HG03103 (cell line): ENCODE measurements around the gene MACROH2A1.

ENCODE experiments used
- ATAC-seq: cut with Tn5 transposase; IDR thresholded peaks from one replicate; pipeline ENCODE4 v1.9.1; 2021; ENCODE audit warnings: low read depth; ENCODE audit not compliant: unreplicated experiment

MACROH2A1 gene

DNA sequence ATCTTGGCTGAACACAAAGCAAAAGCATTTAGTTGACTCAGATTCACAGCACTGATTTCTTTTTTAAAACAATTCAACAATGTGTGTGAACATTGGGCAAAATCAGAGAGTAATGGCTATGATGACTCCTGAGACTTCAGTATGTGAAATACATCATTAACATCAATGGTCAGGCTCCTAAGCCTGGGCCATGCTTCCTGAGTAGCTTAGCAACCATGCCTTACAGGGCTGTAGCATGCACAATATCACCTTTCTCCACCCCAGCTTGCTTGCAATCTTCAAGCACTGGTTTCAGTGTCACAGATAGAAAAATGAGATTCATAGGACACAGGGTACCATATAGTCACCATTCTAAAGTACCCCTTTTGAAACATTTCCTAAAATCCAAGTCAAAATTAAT, 41.3 kb downstream of the MACROH2A1 start:
- ATAC-seq, result no peak

GRCh38 chr5:135356522-135357318, 42.3 kb downstream of the MACROH2A1 start:
- no peak for ATAC-seq

GRCh38 chr5:135355169-135355568, 43.9 kb downstream of the MACROH2A1 start:
- no peak for ATAC-seq

DNA sequence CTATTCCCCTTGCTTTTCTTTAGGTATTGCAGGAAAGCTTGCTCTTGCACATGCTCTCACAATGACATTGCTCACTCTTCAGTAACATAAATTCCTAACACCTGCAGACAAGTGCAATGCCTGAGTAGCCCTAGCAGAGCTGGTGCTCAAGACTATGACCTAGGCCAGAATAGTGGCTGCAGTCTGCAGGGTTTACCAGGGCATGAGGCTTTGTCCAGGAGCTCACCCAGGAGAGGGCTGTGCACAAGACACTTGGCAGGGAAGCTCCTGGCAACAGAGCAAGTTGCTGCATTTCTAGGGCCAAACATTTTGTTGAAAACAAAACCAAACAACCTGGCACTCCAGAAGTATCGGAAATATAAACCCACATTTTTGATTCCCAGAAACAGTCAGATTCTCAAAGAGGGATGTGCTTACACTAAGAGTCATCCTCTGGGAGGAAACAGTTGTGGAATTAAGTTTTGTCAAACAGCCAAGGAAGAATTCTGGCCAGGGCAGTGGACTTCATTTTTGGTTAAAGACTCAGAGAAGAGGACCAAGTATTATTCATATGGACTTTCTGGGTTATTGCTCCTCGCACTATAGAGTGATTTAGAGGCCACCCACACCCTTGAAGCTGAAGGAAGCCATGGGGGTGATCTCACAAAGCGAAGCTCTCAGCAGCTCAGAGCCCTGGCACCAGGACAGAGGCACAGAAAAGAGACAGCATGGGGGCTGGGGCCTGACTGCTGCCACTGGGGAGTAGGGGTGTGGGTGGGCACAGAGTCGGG, 44.9 kb downstream of the MACROH2A1 start:
- no peak for ATAC-seq

DNA sequence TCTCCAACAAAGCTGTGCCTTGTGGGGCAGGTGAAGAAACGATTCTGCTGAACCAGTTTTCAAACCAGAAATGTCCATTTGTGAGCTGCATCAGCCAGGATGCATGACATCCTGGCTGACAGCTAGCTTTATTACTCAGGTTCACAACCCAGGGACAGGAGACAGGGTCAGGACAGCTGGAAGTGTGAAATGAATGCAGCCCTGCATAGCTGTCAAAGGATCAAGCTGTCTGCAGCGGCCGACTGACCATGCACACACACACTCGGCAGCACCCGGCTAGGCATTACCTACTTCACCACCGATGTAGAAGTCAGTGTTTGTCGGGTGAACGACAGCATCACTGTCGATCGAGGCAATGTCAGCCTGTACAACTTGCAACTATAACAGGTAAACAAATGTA, 48.5 kb downstream of the MACROH2A1 start:
- no peak for ATAC-seq

DNA sequence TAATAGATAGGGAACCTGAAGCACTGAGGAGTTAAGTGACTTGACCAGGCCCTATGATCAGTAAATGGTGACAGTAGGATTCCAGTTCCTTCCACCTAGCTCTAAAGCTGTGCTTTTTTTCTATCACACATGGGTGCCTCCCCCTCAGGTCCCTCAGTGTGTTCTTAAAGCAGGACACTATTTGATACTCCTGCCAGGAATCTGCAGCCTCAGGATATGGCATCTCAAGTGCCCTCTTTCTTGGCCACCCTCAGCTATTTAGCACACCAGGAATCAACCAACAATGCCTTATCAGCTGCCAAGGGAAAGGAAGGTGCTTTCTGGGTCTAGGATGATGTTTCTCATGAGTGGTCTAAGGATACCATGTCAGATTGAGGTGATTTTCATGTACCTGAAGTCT, 49.1 kb downstream of the MACROH2A1 start:
- ATAC-seq, result no peak

- no peak for ATAC-seq
These were observed 49.6 kb downstream of the MACROH2A1 start for GRCh38 chr5:135349451-135349850.

DNA sequence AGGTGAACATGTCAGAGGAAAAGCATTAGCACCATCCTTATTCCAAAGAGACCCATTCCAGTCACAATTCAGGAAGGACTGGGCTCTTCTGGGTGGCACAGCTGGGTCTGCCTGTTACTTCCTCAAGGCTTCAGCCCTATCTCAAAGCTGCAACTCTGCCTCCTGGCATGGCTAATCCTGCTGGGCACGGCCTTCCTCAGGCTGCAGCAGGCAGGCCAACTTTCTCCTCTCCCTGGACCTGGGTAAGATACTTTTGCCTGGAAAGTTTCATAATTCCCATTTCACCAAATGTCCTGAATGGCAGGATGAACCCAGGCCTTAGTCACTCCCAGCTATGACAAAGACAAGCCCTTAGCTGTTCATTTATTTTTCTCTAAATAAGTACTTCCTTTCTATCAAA, 50.1 kb downstream of the MACROH2A1 start:
- no peak for ATAC-seq

DNA sequence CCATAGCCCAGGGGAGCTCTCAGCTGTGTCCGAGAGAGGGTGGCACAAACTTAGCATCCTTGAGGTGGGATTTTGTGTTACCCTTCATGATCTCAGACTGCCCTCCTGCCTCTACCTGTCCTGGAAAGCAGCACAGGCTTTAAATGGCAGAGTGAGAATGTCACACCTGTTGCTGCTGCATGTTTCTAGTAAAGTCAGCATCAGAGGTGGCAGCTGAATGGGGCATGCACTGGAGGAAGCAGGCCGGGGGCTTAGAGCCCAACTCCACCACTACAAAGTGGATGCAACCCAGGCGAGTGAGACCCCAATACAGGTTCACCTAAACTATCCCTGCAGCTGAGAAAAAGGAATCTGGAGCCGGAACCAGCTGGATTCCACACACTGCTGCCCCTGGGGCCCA, 51.6 kb downstream of the MACROH2A1 start:
- no peak for ATAC-seq

DNA sequence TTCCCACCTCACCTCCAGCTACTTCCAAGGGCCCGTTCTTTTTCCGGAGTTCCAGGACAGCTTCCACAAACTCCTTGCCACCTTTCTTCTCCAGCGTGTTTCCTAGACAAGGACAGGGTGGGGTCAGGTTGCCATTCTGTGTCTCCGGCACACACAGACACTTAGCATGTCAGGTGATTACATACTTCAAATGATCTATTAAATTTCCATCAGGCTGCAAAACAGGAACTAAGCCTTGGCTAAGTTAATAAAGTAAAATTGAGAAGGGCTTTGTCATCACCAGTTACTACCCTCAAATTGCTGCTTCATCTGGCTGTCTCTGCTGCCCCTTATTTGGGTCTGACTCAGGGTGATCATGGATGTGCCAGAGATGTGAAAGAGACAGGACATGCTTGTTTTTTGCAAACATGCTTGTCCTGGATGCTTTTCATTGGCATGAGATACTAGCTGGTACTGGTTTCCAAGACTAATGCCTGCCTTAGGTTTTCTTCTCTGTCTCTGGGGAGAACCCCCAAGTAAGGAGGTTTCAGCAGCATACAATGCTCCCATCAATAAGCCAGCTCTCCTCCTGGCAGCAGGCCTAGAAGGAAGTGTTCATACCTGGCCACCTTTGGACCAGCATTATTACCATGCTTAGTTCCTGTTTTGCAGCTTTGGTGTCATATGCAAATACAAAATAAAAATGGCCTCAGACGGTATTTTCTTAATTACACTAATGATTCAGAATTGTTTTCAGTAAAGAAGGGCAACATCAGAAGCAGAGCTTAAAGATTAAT, 52.9 kb downstream of the MACROH2A1 start:
- ATAC-seq, result peak; percentile 54

DNA sequence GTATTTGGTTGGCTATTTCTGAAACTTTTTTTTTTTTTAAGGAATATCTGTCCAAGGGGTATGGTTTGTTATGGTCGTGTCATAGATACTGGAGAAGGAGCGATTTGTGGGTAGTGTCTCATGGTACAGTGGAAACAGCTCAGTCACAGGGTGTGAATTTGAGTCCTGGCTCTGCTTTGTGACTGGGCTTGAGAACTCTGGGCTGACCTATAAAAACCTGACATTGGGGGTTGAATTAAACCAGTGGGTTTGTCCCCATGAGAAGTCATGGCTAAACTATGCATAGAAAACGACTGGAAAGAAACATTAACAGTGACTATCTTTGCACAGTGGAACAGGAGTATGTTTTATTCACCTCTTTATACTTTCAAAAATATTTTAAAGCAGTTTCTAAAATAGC, 54.7 kb downstream of the MACROH2A1 start:
- ATAC-seq, result no peak

GRCh38 chr5:135343413-135343812, 55.6 kb downstream of the MACROH2A1 start:
- no peak for ATAC-seq

GRCh38 chr5:135342551-135342875, 56.5 kb downstream of the MACROH2A1 start:
- no peak for ATAC-seq

DNA sequence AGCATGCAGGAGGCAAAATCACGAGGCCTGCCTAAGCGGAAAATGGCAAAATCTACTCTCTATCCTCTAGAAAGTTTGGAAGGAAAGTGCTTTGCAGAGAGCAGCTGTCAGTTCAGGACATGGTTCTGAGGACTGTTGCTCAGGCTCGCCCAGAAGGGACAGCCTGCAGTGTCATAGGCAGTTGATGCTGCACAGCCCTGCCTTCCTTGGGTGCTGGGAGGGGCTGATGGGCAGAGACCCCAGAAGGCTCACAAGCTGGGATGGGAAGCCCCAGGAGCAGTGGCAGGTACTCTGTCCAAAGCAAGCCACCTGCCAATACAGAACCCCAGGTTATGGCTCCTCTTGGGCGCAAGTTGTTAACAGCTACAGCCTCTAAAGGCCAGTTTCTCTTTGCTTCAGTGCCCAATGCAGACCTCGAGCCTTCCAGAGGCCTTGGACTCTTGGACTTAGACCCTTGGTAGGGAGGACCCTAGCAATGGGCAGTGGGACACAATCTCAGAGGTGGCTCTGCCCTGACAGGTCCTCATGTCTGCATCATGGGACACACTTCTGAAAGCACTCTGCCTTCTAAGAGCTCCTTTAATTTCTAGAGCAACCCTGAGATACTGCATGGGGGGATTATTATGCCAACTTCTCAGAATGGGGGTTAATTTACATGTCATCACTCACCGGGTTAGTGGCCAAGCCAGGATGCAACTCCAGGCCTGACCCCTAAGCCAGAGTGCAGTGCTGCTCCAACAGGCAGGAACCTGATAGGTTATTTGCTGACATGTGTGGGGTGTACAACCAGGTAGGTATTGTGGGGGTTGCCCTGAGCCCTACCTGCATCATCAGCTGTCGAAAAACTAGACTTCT, 57.1 kb downstream of the MACROH2A1 start:
- ATAC-seq, result no peak

DNA sequence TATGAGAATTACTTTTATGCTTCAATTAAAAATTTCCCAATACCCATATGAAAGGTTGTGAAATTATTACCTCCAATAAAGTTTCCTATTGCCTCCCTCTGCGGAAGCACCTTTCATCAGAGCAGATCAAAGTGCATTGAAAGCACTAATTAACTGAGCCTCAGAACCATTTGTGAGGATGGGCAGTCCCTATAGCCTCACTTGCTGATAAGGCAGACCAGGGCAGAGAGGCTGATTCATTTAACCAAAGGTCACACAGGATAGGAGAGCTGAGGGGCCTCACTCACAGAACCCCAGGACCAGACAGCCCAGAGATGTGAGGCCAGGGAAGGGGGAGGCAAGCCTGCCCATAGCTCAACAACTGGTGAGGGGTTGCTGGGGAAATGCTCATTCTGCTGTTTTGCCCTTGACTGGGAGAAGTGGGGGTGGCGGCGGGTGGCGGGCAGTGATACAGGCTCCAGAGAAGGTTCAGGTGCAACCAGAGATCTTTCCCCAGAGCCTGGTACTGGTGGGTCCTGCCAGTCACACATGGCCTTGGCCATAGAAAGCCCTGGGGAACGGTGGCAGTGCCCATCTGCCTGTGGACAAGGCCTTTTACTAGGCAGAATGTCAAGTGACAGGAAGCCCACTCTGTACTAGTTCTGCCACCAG, 57.9 kb downstream of the MACROH2A1 start:
- no peak for ATAC-seq

DNA sequence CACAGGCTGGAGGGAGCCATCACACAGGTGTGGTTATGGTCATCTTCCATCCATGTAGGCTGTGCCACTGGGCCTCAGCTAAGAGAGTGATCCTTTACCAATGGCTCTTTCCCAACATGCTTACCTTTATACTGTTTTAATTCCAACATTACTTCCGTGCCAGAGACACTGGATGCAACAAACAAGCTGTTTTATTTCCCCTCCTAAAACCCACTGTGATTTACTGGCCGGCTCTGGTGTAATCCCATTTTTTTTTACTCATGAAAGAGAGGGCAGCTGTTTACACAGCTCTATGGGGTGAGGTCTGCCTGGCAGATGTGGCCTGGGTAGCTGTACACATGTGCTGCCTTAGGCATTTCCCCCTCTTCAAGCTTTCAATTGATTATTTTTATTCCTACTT, 58.5 kb downstream of the MACROH2A1 start:
- no peak for ATAC-seq

GRCh38 chr5:135339623-135340022, 59.4 kb downstream of the MACROH2A1 start:
- no peak for ATAC-seq

DNA sequence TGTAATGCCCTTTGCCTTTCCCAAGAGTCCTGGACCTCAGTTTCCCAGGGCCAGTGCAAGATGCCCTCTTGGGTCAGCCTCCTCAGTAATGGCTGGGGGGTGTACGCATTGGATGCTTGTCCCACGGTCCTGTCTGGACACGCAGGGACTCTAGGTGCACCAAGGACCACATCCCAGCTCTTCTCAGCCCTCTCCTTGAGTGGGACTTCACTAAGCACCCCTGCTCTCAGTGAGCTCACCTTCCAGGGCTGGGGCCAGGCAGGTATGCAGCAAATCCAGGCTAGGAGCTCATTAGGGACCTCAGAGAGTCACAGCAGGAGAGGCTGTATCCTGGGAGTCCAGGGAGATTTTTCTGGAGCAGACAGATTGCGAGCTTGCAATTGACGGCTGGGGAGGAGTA, 59.8 kb downstream of the MACROH2A1 start:
- ATAC-seq, result no peak

DNA sequence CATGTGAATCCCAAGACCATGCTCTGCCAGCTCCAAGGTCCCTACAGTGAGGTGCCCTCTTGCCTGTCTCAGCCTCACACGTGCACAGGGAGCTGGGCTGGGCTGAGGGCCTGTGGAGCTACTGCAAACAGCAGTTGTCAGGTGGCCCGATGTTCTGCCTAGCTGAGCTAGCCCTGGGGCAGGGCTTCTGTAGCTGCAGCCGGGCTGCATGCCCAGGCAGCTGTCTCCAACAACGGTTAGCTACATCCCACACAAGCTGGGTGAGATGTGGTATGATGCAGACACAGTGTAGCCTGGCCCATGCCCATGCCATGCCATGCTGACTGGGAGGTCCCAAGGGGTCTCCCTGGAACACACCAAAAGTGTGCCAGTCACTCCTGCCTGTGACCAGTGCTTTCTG, 62.0 kb downstream of the MACROH2A1 start:
- ATAC-seq, result no peak
